Endothelial cell of umbilical vein (primary cell): Measurements from ENCODE around the gene COLQ. TPM values are rescaled to one million over a fixed set of nuclear protein-coding genes. Genes with fewer than 3 reads are reported as not detected.

ENCODE experiments used
- BruUV-seq: library from RNA; stranded (reverse); fragments of 400-500 nt; replicated peaks from 2 replicates; lab custom pipeline; 2021; lab: Mats Ljungman, UMichigan
- CTCF ChIA-PET: fragments of 300-600, 350-600 bp; sonication (Branson Sonifier 250); formaldehyde crosslinking; loops from one replicate; lab custom pipeline; 2021; ENCODE audit warnings: antibody characterized with exemption, inconsistent platforms; lab: Charles Lee
- POLR2A ChIA-PET: fragments of 300-600, 350-600 bp; sonication (Branson Sonifier 250); formaldehyde crosslinking; loops from one replicate; lab custom pipeline; 2021; ENCODE audit warnings: antibody characterized with exemption, inconsistent platforms; lab: Charles Lee
- DNase-seq: peaks from one replicate; pipeline ENCODE4 v3.0.0-alpha.2; 2011; ENCODE audit warnings: low read depth, low spot score
- FAIRE-seq: peaks from 2 replicates; lab custom pipeline; 2011; peaks lifted over from hg19 to GRCh38; lab: Jason Lieb, UNC
- H2AFZ ChIP-seq: 2 replicates; pipeline ENCODE4 v1.6.0; 2012; ENCODE audit warnings: low read depth, low read length, control low read depth, inconsistent platforms
- H3K27ac ChIP-seq: 2 replicates; pipeline ENCODE4 v1.5.1; 2011; ENCODE audit warnings: low read depth, mild to moderate bottlenecking, control low read depth, low read length, moderate library complexity; ENCODE audit not compliant: insufficient read depth
- H3K27me3 ChIP-seq, 2 experiments: 2 replicates each; pipeline versions ENCODE4 v1.6.0 to v1.6.1; 2011; ENCODE audit warnings: low read length in 2 of 2, mixed read lengths in 1 of 2; ENCODE audit not compliant: control insufficient read depth in 2 of 2, insufficient read depth in 2 of 2
- H3K36me3 ChIP-seq, 2 experiments: 2 replicates in 1 of 2; 3 replicates in 1 of 2; pipeline ENCODE4 v1.5.1; 2011; ENCODE audit warnings: low read length in 2 of 2, mild to moderate bottlenecking in 1 of 2, moderate library complexity in 1 of 2; ENCODE audit not compliant: control insufficient read depth in 2 of 2, insufficient read depth in 2 of 2; ENCODE audit errors: extremely low read depth in 1 of 2
- H3K4me1 ChIP-seq: 3 replicates; pipeline ENCODE4 v1.5.1; 2011; ENCODE audit warnings: mild to moderate bottlenecking, low read length; ENCODE audit not compliant: control insufficient read depth, insufficient read depth; ENCODE audit errors: extremely low read depth
- H3K4me2 ChIP-seq: 2 replicates; pipeline ENCODE4 v1.6.1; 2011; ENCODE audit warnings: low read length, control low read depth, mixed read lengths; ENCODE audit not compliant: insufficient read depth
- H3K4me3 ChIP-seq, 3 experiments: fragments of 200-600 bp in 1 of 3; sonication (generic), shearing (Covaris generic) in 1 of 3; replicated peaks in 1 of 3; 2 replicates each; pipeline ENCODE4 v1.5.1; 2011 to 2016; ENCODE audit warnings: control low read depth in 3 of 3, low read length in 3 of 3, mild to moderate bottlenecking in 2 of 3, inconsistent platforms in 1 of 3, low read depth in 1 of 3, moderate library complexity in 1 of 3; ENCODE audit not compliant: insufficient read depth in 1 of 3
- H3K79me2 ChIP-seq: 2 replicates; pipeline ENCODE4 v1.6.0; 2012; ENCODE audit warnings: low read length, inconsistent platforms; ENCODE audit not compliant: control insufficient read depth, insufficient read depth
- H3K9ac ChIP-seq: replicated peaks from 2 replicates; pipeline ENCODE3; 2011; ENCODE audit warnings: low read length, control low read depth; ENCODE audit not compliant: insufficient read depth; ENCODE audit errors: extremely low read depth
- H3K9me1 ChIP-seq: replicated peaks from 3 replicates; pipeline ENCODE4 v1.6.0; 2011; ENCODE audit warnings: mild to moderate bottlenecking, low read length; ENCODE audit not compliant: control insufficient read depth, insufficient read depth; ENCODE audit errors: extremely low read depth
- H3K9me3 ChIP-seq: replicated peaks from 2 replicates; pipeline ENCODE4 v1.5.1; 2012; ENCODE audit warnings: low read length, inconsistent platforms; ENCODE audit not compliant: control insufficient read depth, insufficient read depth
- H4K20me1 ChIP-seq: replicated peaks from 2 replicates; pipeline ENCODE3; 2011; ENCODE audit warnings: mild to moderate bottlenecking, low read length; ENCODE audit not compliant: control insufficient read depth, insufficient read depth; ENCODE audit errors: extremely low read depth
- CTCF ChIP-seq, 2 donors: IDR thresholded peaks; 1 replicate in 1 of 2; 2 replicates in 1 of 2; pipeline ENCODE4 v1.5.1; 2011; ENCODE audit warnings: low read length in 2 of 2, mild to moderate bottlenecking in 2 of 2, moderate library complexity in 2 of 2, control low read depth in 1 of 2, inconsistent platforms in 1 of 2, low read depth in 1 of 2; ENCODE audit not compliant: insufficient read depth in 1 of 2; ENCODE audit errors: extremely low read depth in 1 of 2
- EZH2 ChIP-seq: IDR thresholded peaks from 2 replicates; pipeline ENCODE4 v1.6.1; 2012; ENCODE audit warnings: borderline replicate concordance, low read depth, mild to moderate bottlenecking, moderate library complexity, low read length, inconsistent platforms; ENCODE audit not compliant: severe bottlenecking
- FOS ChIP-seq: IDR thresholded peaks from 2 replicates; pipeline ENCODE4 v1.6.1; 2011; ENCODE audit warnings: mild to moderate bottlenecking, low read length, moderate library complexity, borderline replicate concordance; ENCODE audit not compliant: insufficient read depth
- GATA2 ChIP-seq: IDR thresholded peaks from 2 replicates; pipeline ENCODE4 v1.7.0; 2011; ENCODE audit warnings: low read depth, mild to moderate bottlenecking, moderate library complexity, mixed read lengths, low read length; ENCODE audit not compliant: insufficient read length, insufficient read depth
- JUN ChIP-seq: IDR thresholded peaks from 2 replicates; pipeline ENCODE4 v1.6.1; 2011; ENCODE audit warnings: borderline replicate concordance, low read depth; ENCODE audit not compliant: insufficient read length, insufficient read depth
- MAX ChIP-seq: IDR thresholded peaks from 2 replicates; pipeline ENCODE4 v1.6.1; 2011; ENCODE audit not compliant: insufficient read depth, insufficient read length
- MYC ChIP-seq: IDR thresholded peaks from one replicate; pipeline ENCODE4 v1.6.1; 2011; ENCODE audit warnings: mild to moderate bottlenecking, low read depth, low read length
- POLR2A ChIP-seq: IDR thresholded peaks from 2 replicates; pipeline ENCODE4 v1.6.1; 2012; ENCODE audit warnings: low read depth, mild to moderate bottlenecking, control low read depth, low read length
- POLR2AphosphoS5 ChIP-seq: IDR thresholded peaks from 2 replicates; pipeline ENCODE4 v1.6.1; 2012; ENCODE audit warnings: low read depth, mild to moderate bottlenecking, control low read depth, low read length, moderate library complexity; ENCODE audit not compliant: insufficient read depth
- dilution Hi-C: fragments of 300-500 bp; cut with MboI; formaldehyde crosslinking; loops from one replicate; pipeline ENCODE4 v1.15.0; 2019; ENCODE audit warnings: low sequenced_read_pairs; ENCODE audit not compliant: extremely low pct_ligation_motif_present
- intact Hi-C: fragments of 100-400 bp; cut with micrococcal nuclease; formaldehyde crosslinking; loops from one replicate; pipeline ENCODE4 v1.10.0; 2022
- polyA plus RNA-seq, 4 experiments: library from polyadenylated mRNA; depleted of rRNA in 3 of 4; stranded (reverse) in 3 of 4; unstranded in 1 of 4; fragments of >200 nt; gene quantifications; 2 replicates each; pipeline versions ENCODE4 v1.2.1 to v1.2.3, GENCODE V29; 2011 to 2012; ENCODE audit warnings: missing spikeins in 1 of 4
- total RNA-seq: library from RNA; stranded (reverse); gene quantifications from 2 replicates; pipeline ENCODE4 v1.2.3, GENCODE V29; 2021

Gene COLQ
- total and polyA plus RNA-seq, 2 donors (not counting 3 experiments of a cell fraction or from before 2014, with no cell fraction given): 2.0 to 2.3 TPM

- CTCF ChIA-PET: interaction anchor here (1.1 to 1.6 kb wide), 2 partner anchors 10 to 375 kb away, joined by 3 to 4 read pairs; no protein-coding TSS in a partner anchor
- dilution Hi-C loops: no loop called here
These were observed 2.4 kb downstream of the COLQ start for GRCh38 chr3:15519096-15519495.

More at GRCh38 chr3:15519096-15519495, 2.4 kb downstream of the COLQ start:
- Histone ChIP-seq H2AFZ (no peak overlapping the region), H3K79me2 (no peaks in the 10 kb centered on the region), H4K20me1 (no peaks in the 10 kb centered on the region), H3K4me3 (no peak overlapping the region), H3K9ac (no peak overlapping the region), H3K4me1 (no peaks in the 10 kb centered on the region), H3K9me1 (no peaks in the 10 kb centered on the region), H3K4me2 (no peak overlapping the region), H3K27me3 (peaks cover 4 to 18% of the 10 kb centered on the region in 2 experiments), H3K9me3 (no peaks in the 10 kb centered on the region), H3K36me3 (no peaks in the 10 kb centered on the region), H3K27ac (no peak overlapping the region)
- intact Hi-C loops: no loop called here
- DNase-seq (no peak), FAIRE-seq (no peak)
- POLR2A ChIA-PET: no interaction called here
- no TSS peak for BruUV-seq
- TF ChIP-seq GATA2 (no peak), CTCF (IDR thresholded peaks at IDR 0.05; ENCODE audit: extremely low read depth in 1 of 2, insufficient read depth in 1 of 2, low read depth in 1 of 2, low read length in 2 of 2) (no peak), EZH2 (no peak), MYC (no peak), POLR2A (no peak), MAX (no peak), JUN (no peak), FOS (no peak), POLR2AphosphoS5 (no peak)
